NCI-H2196 treated with DMSO at 0.1 percent for 48 hours (cell line): ENCODE measurements around the gene OR52H1.

Experiments used
- DNase-seq: peaks from one replicate; lab custom pipeline; 2025; ENCODE audit not compliant: unreplicated experiment; lab: John Stamatoyannopoulos, UW

OR52H1 gene

DNA sequence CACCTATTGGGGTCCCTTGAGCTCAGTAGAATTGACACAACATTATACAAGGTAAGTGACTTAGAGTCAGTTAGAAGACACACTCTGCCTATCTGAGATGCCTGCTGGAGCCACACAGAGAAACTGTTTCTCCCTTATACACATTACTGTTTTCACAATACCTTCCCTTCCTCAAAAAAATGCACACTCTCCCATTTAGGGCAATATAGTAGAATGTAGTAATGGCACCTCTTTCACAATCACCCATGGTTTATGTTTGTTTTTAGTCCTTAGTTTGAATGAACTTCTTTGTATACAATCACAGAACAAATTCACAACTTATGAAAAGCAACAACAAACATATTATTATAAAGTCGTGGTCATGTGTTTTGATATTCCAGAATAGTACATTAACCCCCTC, 14.3 kb downstream of the OR52H1 start:
- no peak for DNase-seq

GRCh38 chr11:5531053-5531831, 17.1 kb downstream of the OR52H1 start:
- DNase-seq = no peak

GRCh38 chr11:5528495-5528894, 19.8 kb downstream of the OR52H1 start:
- no peak for DNase-seq

GRCh38 chr11:5527716-5528115, 20.6 kb downstream of the OR52H1 start:
- DNase-seq = no peak

- no peak for DNase-seq
Observed at GRCh38 chr11:5524756-5525155, 23.6 kb downstream of the OR52H1 start.

GRCh38 chr11:5522308-5522707, 26.0 kb downstream of the OR52H1 start:
- DNase-seq = no peak

DNA sequence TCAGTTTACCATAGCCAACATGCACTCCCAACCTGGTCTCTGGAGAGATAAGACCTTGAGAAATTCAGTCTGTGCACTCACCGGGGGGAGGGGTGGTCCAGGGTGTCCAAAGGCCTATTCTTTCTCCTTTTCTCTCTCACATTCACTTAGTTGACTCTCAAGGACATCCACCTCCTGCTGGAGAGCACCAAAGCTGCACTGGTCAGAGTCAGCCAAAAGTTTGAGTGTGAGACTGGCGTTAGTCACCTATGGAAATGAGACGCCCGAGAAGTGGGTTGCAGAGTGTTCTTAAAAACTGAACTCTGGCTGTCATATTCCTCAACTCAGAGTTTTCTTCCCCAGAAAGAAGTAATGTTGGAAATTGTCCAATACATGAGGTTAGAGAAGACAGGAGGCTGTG, 26.8 kb downstream of the OR52H1 start:
- no peak for DNase-seq

- DNase-seq = no peak
Observed at GRCh38 chr11:5516599-5516998, 31.7 kb downstream of the OR52H1 start, which contains the start of gene UBQLNL. TSS of gene UBQLNL (minus strand) at chr11:5516699. CDS start at chr11:5516441, 258 bp downstream.

- DNase-seq = no peak
Observed at GRCh38 chr11:5514841-5515240, 33.5 kb downstream of the OR52H1 start.

GRCh38 chr11:5509803-5510202, 38.5 kb downstream of the OR52H1 start, which contains the start of gene UBQLN3:
TSS of gene UBQLN3 (minus strand) at chr11:5509957. CDS start at chr11:5509558, 399 bp downstream.
- no peak for DNase-seq

- DNase-seq = no peak
Observed at GRCh38 chr11:5508605-5509004, 39.7 kb downstream of the OR52H1 start.

DNA sequence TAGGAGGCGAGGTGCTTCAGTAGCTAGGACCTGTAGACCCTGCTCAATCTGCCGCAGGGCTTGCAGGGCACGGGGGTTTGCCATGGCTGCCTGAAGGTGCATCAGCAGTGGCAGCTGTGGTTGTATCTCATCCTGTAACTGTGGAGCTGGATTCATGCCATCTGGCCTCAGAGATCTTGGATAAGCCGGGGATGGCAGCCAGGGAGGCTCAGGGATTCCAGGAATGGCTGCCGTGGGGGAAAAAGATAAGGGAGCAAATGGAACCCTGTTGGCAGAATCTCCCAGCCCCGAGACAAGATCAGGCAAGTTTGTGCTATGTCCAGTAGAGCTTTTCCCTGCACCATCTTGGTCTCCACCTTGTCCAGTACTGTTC, 40.4 kb downstream of the OR52H1 start:
- no peak for DNase-seq

DNA sequence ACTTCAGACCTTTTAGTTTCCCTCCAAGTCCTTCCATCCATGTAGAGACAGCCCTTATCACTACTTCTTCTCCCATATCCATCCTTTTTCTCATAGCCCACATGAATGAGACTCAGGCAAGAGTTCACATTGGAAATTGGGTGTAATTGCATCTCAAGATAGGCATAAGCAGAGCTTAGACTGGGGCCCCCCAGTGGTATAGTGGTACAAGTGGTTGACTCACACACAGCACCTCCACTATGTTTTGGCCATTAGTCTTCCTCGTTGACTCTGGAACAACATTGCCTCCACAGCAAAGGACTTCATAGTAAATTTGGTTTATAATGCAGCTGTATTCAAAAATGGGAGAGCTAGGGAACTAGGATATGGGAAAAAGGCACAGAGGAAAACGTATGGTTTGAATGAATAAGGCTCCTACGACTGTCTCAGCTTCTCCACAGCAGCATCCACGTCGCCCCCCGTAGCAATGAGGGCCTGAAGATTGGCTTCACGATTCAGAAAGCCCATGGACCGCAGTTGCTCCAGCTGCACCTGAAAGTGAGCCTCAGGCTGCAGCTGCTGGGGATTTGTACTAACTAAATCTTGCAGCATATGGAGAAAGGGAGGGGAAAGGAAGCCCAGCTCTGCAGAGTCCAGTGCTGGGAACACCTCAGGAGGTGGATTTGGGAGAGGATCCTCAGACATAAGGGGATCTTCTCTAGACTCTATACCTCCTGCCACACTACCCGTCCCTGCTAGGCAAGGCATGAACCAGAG, 41.0 kb downstream of the OR52H1 start:
- no peak for DNase-seq

DNA sequence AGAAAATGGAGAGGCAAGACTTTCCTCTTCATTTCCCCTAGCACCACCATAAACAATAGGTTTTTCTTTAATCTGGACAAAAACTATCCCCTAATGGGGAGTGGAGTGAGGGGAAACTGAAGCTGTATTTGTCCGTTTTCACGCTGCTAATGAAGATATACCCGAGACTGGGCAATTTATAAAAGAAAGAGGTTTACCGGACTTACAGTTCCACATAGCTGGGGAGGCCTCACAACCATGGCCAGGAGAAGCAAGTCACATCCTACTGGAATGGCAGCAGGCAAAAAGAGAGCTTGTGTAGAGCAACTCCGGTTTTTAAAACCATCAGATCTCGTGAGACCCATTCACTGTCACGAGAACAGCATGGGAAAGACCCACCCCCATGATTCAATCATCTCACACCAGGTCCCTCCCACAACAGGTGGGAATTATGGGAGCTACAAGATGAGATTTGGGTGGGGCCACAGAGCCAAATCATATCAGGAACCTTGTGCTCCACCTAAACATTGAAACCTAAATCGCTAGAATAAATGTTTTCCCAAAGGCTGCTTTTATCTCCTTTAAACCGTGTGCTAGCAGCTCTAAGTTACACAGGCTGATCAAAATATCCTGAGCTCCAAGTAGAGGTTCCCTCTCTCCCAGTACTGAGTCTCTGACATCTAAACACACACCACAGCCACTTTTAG, 42.8 kb downstream of the OR52H1 start:
- no peak for DNase-seq

- DNase-seq = no peak
Observed at GRCh38 chr11:5504403-5504921, 43.9 kb downstream of the OR52H1 start.

- no peak for DNase-seq
Observed at GRCh38 chr11:5500393-5500801, 47.9 kb downstream of the OR52H1 start.

GRCh38 chr11:5499671-5500070, 48.7 kb downstream of the OR52H1 start:
- no peak for DNase-seq
